DOHH2 (cell line): ENCODE measurements around the gene CD300H.

ENCODE experiments used
- H3F3A ChIP-seq: fragments of 200-600 bp; sonication (generic), shearing (Covaris generic); 2 replicates; pipeline ENCODE4 v1.6.0; 2016; ENCODE audit warnings: antibody characterized with exemption, mild to moderate bottlenecking; ENCODE audit not compliant: control insufficient read depth, insufficient read depth
- H3K27ac ChIP-seq: fragments of 200-600 bp; sonication (generic); 2 replicates; pipeline ENCODE4 v1.5.1; 2014; ENCODE audit warnings: low read depth, mild to moderate bottlenecking, low read length, moderate library complexity
- H3K27me3 ChIP-seq: fragments of 200-600 bp; sonication (generic); 2 replicates; pipeline ENCODE4 v1.6.1; 2014; ENCODE audit warnings: mild to moderate bottlenecking, low read length, mixed read lengths; ENCODE audit not compliant: control insufficient read depth
- H3K36me3 ChIP-seq: fragments of 200-600 bp; sonication (generic); 2 replicates; pipeline ENCODE4 v1.6.1; 2014; ENCODE audit warnings: mild to moderate bottlenecking, low read length, moderate library complexity, mixed read lengths; ENCODE audit not compliant: control insufficient read depth
- H3K4me1 ChIP-seq: fragments of 200-600 bp; sonication (generic); 2 replicates; pipeline ENCODE4 v1.6.1; 2014; ENCODE audit warnings: mild to moderate bottlenecking, low read length, mixed read lengths; ENCODE audit not compliant: control insufficient read depth
- H3K4me2 ChIP-seq: fragments of 200-600 bp; sonication (generic); 2 replicates; pipeline ENCODE4 v1.6.0; 2014; ENCODE audit warnings: mild to moderate bottlenecking, low read length, moderate library complexity
- H3K4me3 ChIP-seq: fragments of 200-600 bp; sonication (generic); 2 replicates; pipeline ENCODE4 v1.5.1; 2014; ENCODE audit warnings: mild to moderate bottlenecking, low read length, mixed read lengths
- H3K79me2 ChIP-seq: fragments of 200-600 bp; sonication (generic); 2 replicates; pipeline ENCODE4 v1.6.1; 2014; ENCODE audit warnings: mild to moderate bottlenecking, low read length, mixed read lengths; ENCODE audit not compliant: control insufficient read depth
- H3K9me2 ChIP-seq: fragments of 200-600 bp; sonication (generic); replicated peaks from 2 replicates; pipeline ENCODE4 v1.6.1; 2014; ENCODE audit warnings: mild to moderate bottlenecking, low read length, mixed read lengths; ENCODE audit not compliant: control insufficient read depth
- H3K9me3 ChIP-seq: fragments of 200-600 bp; sonication (generic); 2 replicates; pipeline ENCODE4 v1.6.1; 2014; ENCODE audit warnings: antibody characterized with exemption, low read length, mixed read lengths; ENCODE audit not compliant: control insufficient read depth, insufficient read depth
- H4K20me1 ChIP-seq: fragments of 200-600 bp; sonication (generic); 2 replicates; pipeline ENCODE4 v1.6.0; 2014; ENCODE audit warnings: low read depth, mild to moderate bottlenecking, antibody characterized with exemption, low read length, moderate library complexity; ENCODE audit not compliant: control insufficient read depth, insufficient read depth
- EZH2phosphoT487 ChIP-seq: fragments of 200-600 bp; sonication (generic); IDR thresholded peaks from 2 replicates; pipeline ENCODE4 v1.6.1; 2017; ENCODE audit warnings: borderline replicate concordance, mild to moderate bottlenecking, antibody characterized with exemption, low read length, moderate library complexity, mixed read lengths
- TF ChIP-seq, protein P1 (sequence below): fragments of 200-600 bp; sonication (generic); IDR thresholded peaks from one replicate; pipeline ENCODE4 v1.5.1; 2014; ENCODE audit warnings: antibody characterized with exemption, mild to moderate bottlenecking, low read depth, low read length; ENCODE audit not compliant: poor library complexity, severe bottlenecking

CD300H gene

GRCh38 chr17:74539281-74539820, 28.0 kb downstream of the CD300H start:
- Histone ChIP-seq H3K4me1 (no peaks in the 10 kb centered on the region), H3K79me2 (no peaks in the 10 kb centered on the region), H3K36me3 (no peaks in the 10 kb centered on the region), H3F3A (no peaks in the 10 kb centered on the region), H3K4me2 (no peak overlapping the region), H3K4me3 (no peak overlapping the region), H4K20me1 (no peaks in the 10 kb centered on the region), H3K27ac (no peak overlapping the region), H3K9me2 (no peaks in the 10 kb centered on the region), H3K27me3 (no peaks in the 10 kb centered on the region), H3K9me3 (no peaks in the 10 kb centered on the region)
- no peak for TF ChIP-seq EZH2phosphoT487
- TF ChIP-seq, protein P1, sequence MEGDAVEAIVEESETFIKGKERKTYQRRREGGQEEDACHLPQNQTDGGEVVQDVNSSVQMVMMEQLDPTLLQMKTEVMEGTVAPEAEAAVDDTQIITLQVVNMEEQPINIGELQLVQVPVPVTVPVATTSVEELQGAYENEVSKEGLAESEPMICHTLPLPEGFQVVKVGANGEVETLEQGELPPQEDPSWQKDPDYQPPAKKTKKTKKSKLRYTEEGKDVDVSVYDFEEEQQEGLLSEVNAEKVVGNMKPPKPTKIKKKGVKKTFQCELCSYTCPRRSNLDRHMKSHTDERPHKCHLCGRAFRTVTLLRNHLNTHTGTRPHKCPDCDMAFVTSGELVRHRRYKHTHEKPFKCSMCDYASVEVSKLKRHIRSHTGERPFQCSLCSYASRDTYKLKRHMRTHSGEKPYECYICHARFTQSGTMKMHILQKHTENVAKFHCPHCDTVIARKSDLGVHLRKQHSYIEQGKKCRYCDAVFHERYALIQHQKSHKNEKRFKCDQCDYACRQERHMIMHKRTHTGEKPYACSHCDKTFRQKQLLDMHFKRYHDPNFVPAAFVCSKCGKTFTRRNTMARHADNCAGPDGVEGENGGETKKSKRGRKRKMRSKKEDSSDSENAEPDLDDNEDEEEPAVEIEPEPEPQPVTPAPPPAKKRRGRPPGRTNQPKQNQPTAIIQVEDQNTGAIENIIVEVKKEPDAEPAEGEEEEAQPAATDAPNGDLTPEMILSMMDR = no peak

GRCh38 chr17:74536890-74537289, 30.4 kb downstream of the CD300H start:
- Histone ChIP-seq H4K20me1 (no peaks in the 10 kb centered on the region), H3K36me3 (no peaks in the 10 kb centered on the region), H3K79me2 (no peaks in the 10 kb centered on the region), H3K9me2 (no peaks in the 10 kb centered on the region), H3F3A (no peaks in the 10 kb centered on the region), H3K4me3 (no peak overlapping the region), H3K27me3 (no peaks in the 10 kb centered on the region), H3K27ac (no peak overlapping the region), H3K9me3 (no peaks in the 10 kb centered on the region), H3K4me1 (peaks cover 4% of the 10 kb centered on the region), H3K4me2 (no peak overlapping the region)
- TF ChIP-seq, protein P1 = no peak
- TF ChIP-seq EZH2phosphoT487 = no peak

DNA sequence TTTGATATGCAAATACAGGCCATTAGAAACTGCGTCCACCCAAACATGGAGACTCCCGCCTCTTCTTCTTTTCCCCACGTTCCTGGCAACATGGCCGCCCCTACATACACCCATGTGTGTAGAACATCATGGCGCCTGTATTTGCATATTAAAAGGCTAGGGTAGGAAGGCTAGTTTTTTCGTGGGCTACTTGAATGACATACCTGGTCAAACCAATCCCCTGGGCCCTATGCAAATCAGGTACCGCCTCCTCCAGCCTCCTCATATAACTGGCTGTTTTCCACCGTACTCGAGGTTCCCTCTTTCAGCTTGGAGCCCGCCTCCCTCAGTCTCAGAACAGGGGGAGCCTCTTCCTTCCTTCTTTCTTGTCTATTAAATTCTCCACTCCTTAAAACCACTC, 35.2 kb downstream of the CD300H start:
- Histone ChIP-seq H3F3A (no peaks in the 10 kb centered on the region), H3K36me3 (no peaks in the 10 kb centered on the region), H3K79me2 (no peaks in the 10 kb centered on the region), H3K4me1 (peaks cover 4% of the 10 kb centered on the region), H3K4me2 (no peak overlapping the region), H3K4me3 (no peak overlapping the region), H3K9me3 (no peaks in the 10 kb centered on the region), H3K27ac (no peak overlapping the region), H4K20me1 (no peaks in the 10 kb centered on the region), H3K9me2 (no peaks in the 10 kb centered on the region), H3K27me3 (no peaks in the 10 kb centered on the region)
- TF ChIP-seq EZH2phosphoT487 = no peak
- TF ChIP-seq, protein P1 = no peak
